HepG2 (cell line): Measurements from ENCODE around the gene KIF3C. TPM values are rescaled to one million over a fixed set of nuclear protein-coding genes. Genes with fewer than 3 reads are reported as not detected.

Experiments used
- HDAC1 ChIP-seq: sonication (generic); formaldehyde crosslinking; IDR thresholded peaks from 2 replicates; pipeline ENCODE4 v1.5.1; 2020; ENCODE audit warnings: mild to moderate bottlenecking, missing genetic modification reagents
- HES4 ChIP-seq: sonication (generic); formaldehyde crosslinking; IDR thresholded peaks from 2 replicates; pipeline ENCODE4 v1.9.0; 2021; ENCODE audit warnings: mild to moderate bottlenecking, missing genetic modification reagents, borderline replicate concordance
- HNRNPUL1 ChIP-seq: fragments of 200-400 bp; formaldehyde crosslinking; IDR thresholded peaks from 2 replicates; pipeline ENCODE4 v1.6.1; 2017; ENCODE audit warnings: low read depth, mild to moderate bottlenecking, low read length, moderate library complexity
- POGZ ChIP-seq: sonication (generic); formaldehyde crosslinking; IDR thresholded peaks from 2 replicates; pipeline ENCODE4 v1.4.0; 2020; ENCODE audit warnings: mild to moderate bottlenecking, missing genetic modification reagents
- RFX3 ChIP-seq: IDR thresholded peaks from 2 replicates; pipeline ENCODE4 v1.6.1; 2016; ENCODE audit warnings: missing biosample characterization, missing genetic modification reagents
- SRF ChIP-seq: IDR thresholded peaks from 2 replicates; pipeline ENCODE4 v1.6.1; 2011; ENCODE audit warnings: mild to moderate bottlenecking, low read depth, low read length, moderate library complexity
- U2AF1 ChIP-seq: fragments of 200-400 bp; formaldehyde crosslinking; optimal IDR thresholded peaks from 2 replicates; pipeline ENCODE3; 2017; ENCODE audit warnings: mild to moderate bottlenecking, low read depth, low read length
- ZFP36 ChIP-seq: fragments of 150-350 bp; IDR thresholded peaks from 2 replicates; pipeline ENCODE4 v1.6.1; 2018; ENCODE audit warnings: borderline replicate concordance, low read length, low read depth; ENCODE audit not compliant: partially characterized antibody
- ZFX ChIP-seq: sonication (generic); formaldehyde crosslinking; IDR thresholded peaks from 2 replicates; pipeline ENCODE4 v1.4.0; 2020; ENCODE audit warnings: mild to moderate bottlenecking, low read depth, missing genetic modification reagents, moderate library complexity
- ZNF530 ChIP-seq: sonication (generic); formaldehyde crosslinking; IDR thresholded peaks from 2 replicates; pipeline ENCODE4 v1.5.0; 2020; ENCODE audit warnings: low read depth, mild to moderate bottlenecking, missing genetic modification reagents
- ZNF609 ChIP-seq: sonication (generic); formaldehyde crosslinking; IDR thresholded peaks from 2 replicates; pipeline ENCODE4 v1.4.0; 2020; ENCODE audit warnings: mild to moderate bottlenecking, missing genetic modification reagents, borderline replicate concordance
- ZNF841 ChIP-seq: sonication (generic); formaldehyde crosslinking; IDR thresholded peaks from 2 replicates; pipeline ENCODE4 v1.8.1; 2023; ENCODE audit warnings: missing genetic modification reagents, borderline replicate concordance
- polyA plus RNA-seq, 8 experiments: library from polyadenylated mRNA; depleted of rRNA in 3 of 8; stranded (reverse) in 7 of 8; unstranded in 1 of 8; fragments of >200 nt; fragmentation: Illumina TruSeq in 4 of 8; extraction: Trizol in 4 of 8; gene quantifications; 2 replicates each; pipeline versions ENCODE4 v1.2.1 to v1.2.3, GENCODE V29; 2011 to 2016; ENCODE audit warnings: low read depth in 4 of 8, missing spikeins in 1 of 8, mixed read lengths in 1 of 8; ENCODE audit not compliant: insufficient read depth in 1 of 8
- total RNA-seq, 5 experiments: library from RNA; depleted of rRNA; stranded (reverse); fragments of >200 nt; fragmentation: Illumina TruSeq; extraction: Trizol; gene quantifications; 2 replicates each; pipeline ENCODE4 v1.2.3, GENCODE V29; 2016; ENCODE audit warnings: low read depth in 1 of 5
- TF ChIP-seq, protein P1 (sequence below): sonication (generic); formaldehyde crosslinking; IDR thresholded peaks from 2 replicates; pipeline ENCODE4 v1.4.0; 2020; ENCODE audit warnings: missing genetic modification reagents
- TF ChIP-seq, protein P2 (sequence below): sonication (generic); formaldehyde crosslinking; IDR thresholded peaks from 2 replicates; pipeline ENCODE4 v1.8.1; 2023; ENCODE audit warnings: missing genetic modification reagents, inconsistent platforms, borderline replicate concordance
- TF ChIP-seq, protein P3 (sequence below): sonication (generic); formaldehyde crosslinking; IDR thresholded peaks from 2 replicates; pipeline ENCODE4 v1.5.0; 2020; ENCODE audit warnings: missing genetic modification reagents, mild to moderate bottlenecking, borderline replicate concordance
- TF ChIP-seq, protein P4 (sequence below): sonication (generic); formaldehyde crosslinking; IDR thresholded peaks from 2 replicates; pipeline ENCODE4 v1.4.0; 2020; ENCODE audit warnings: missing genetic modification reagents

Gene KIF3C
- total and polyA plus RNA-seq, 2 of the 13 experiments (the other 11 are each of a cell fraction or from before 2014, with no cell fraction given) = 3.6 to 4.9 TPM

- TF ChIP-seq ZNF609 (CRISPR knock-in tag) (no peak; the same call in 1 of the 2 replicates), HNRNPUL1 (no peak), ZNF841 (peak; percentile 66), ZNF530 (no peak), ZFP36 (peak; percentile 5), HES4 (CRISPR knock-in tag) (0 out of 2 replicates have a peak, but pooled peaks have one; percentile 9), ZFX (CRISPR knock-in tag) (0 out of 2 replicates have a peak, but pooled peaks have one; percentile 43), POGZ (CRISPR knock-in tag) (no peak), SRF (0 out of 2 replicates have a peak, but pooled peaks have one; percentile 1), RFX3 (CRISPR knock-in tag) (no peak), HDAC1 (no peak), U2AF1 (no peak)
- TF ChIP-seq, protein P1, sequence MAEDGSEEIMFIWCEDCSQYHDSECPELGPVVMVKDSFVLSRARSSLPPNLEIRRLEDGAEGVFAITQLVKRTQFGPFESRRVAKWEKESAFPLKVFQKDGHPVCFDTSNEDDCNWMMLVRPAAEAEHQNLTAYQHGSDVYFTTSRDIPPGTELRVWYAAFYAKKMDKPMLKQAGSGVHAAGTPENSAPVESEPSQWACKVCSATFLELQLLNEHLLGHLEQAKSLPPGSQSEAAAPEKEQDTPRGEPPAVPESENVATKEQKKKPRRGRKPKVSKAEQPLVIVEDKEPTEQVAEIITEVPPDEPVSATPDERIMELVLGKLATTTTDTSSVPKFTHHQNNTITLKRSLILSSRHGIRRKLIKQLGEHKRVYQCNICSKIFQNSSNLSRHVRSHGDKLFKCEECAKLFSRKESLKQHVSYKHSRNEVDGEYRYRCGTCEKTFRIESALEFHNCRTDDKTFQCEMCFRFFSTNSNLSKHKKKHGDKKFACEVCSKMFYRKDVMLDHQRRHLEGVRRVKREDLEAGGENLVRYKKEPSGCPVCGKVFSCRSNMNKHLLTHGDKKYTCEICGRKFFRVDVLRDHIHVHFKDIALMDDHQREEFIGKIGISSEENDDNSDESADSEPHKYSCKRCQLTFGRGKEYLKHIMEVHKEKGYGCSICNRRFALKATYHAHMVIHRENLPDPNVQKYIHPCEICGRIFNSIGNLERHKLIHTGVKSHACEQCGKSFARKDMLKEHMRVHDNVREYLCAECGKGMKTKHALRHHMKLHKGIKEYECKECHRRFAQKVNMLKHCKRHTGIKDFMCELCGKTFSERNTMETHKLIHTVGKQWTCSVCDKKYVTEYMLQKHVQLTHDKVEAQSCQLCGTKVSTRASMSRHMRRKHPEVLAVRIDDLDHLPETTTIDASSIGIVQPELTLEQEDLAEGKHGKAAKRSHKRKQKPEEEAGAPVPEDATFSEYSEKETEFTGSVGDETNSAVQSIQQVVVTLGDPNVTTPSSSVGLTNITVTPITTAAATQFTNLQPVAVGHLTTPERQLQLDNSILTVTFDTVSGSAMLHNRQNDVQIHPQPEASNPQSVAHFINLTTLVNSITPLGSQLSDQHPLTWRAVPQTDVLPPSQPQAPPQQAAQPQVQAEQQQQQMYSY (CRISPR knock-in tag) = peak; percentile 66; the same call in 1 of the 2 replicates
- TF ChIP-seq, protein P2, sequence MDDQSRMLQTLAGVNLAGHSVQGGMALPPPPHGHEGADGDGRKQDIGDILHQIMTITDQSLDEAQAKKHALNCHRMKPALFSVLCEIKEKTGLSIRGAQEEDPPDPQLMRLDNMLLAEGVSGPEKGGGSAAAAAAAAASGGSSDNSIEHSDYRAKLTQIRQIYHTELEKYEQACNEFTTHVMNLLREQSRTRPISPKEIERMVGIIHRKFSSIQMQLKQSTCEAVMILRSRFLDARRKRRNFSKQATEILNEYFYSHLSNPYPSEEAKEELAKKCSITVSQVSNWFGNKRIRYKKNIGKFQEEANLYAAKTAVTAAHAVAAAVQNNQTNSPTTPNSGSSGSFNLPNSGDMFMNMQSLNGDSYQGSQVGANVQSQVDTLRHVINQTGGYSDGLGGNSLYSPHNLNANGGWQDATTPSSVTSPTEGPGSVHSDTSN = no peak
- TF ChIP-seq, protein P3, sequence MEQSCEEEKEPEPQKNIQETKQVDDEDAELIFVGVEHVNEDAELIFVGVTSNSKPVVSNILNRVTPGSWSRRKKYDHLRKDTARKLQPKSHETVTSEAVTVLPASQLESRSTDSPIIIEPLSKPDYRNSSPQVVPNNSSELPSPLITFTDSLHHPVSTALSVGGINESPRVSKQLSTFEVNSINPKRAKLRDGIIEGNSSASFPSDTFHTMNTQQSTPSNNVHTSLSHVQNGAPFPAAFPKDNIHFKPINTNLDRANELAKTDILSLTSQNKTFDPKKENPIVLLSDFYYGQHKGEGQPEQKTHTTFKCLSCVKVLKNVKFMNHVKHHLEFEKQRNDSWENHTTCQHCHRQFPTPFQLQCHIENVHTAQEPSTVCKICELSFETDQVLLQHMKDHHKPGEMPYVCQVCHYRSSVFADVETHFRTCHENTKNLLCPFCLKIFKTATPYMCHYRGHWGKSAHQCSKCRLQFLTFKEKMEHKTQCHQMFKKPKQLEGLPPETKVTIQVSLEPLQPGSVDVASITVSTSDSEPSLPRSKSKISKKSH (CRISPR knock-in tag) = no peak
- TF ChIP-seq, protein P4, sequence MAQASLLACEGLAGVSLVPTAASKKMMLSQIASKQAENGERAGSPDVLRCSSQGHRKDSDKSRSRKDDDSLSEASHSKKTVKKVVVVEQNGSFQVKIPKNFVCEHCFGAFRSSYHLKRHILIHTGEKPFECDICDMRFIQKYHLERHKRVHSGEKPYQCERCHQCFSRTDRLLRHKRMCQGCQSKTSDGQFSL (CRISPR knock-in tag) = no peak
Observed at GRCh38 chr2:25878361-25879132, 103.8 kb downstream of the KIF3C start, which contains the start of gene ASXL2 (continued).
